ENCODE data around the gene RELN. TPM values are rescaled to one million over a fixed set of nuclear protein-coding genes. Genes with fewer than 3 reads are reported as not detected.

RELN gene
- total RNA-seq, 4 donors from 2014 or later, result 2.2 to 8.6 (median 3.5) TPM

GRCh38 chr7:103855671-103856070, 133.8 kb downstream of the RELN start:
- Histone ChIP-seq H3K4me1 (no peaks in the 10 kb centered on the region), H3K9me3 (no peaks in the 10 kb centered on the region), H3K27ac (no peak overlapping the region), H3K4me3 (no peak overlapping the region), H3K27me3 (no peaks in the 10 kb centered on the region), H3K36me3 (no peaks in the 10 kb centered on the region)
- ATAC-seq, result no peak
- no peak for TF ChIP-seq POLR2AphosphoS5 (IDR thresholded peaks at IDR 0.05)
- no peak for TF ChIP-seq EP300 (IDR thresholded peaks at IDR 0.05)
- TF ChIP-seq POLR2A (IDR thresholded peaks at IDR 0.05), result no peak
- TF ChIP-seq CTCF (IDR thresholded peaks at IDR 0.05), result no peak

- TF ChIP-seq CTCF (IDR thresholded peaks at IDR 0.05), result no peak
- TF ChIP-seq POLR2A (IDR thresholded peaks at IDR 0.05), result no peak
- TF ChIP-seq EP300 (IDR thresholded peaks at IDR 0.05), result no peak
- TF ChIP-seq POLR2AphosphoS5 (IDR thresholded peaks at IDR 0.05), result no peak
- 75 to 83% methylated on average over 3 of the region's 3 CpGs for WGBS, 2 donors (ENCODE audit: low coverage in 1 of 2)
- H3K36me3 ChIP-seq, result no peaks in the 10 kb centered on the region
- H3K27me3 ChIP-seq, result no peaks in the 10 kb centered on the region
- ATAC-seq, result no peak
- H3K27ac ChIP-seq, result no peak overlapping the region
- H3K4me1 ChIP-seq, result no peaks in the 10 kb centered on the region
- no peaks in the 10 kb centered on the region for H3K9me3 ChIP-seq
- no peak overlapping the region for H3K4me3 ChIP-seq
Observed at GRCh38 chr7:103854611-103855010, 134.8 kb downstream of the RELN start.

GRCh38 chr7:103851357-103851756, 138.1 kb downstream of the RELN start:
- H3K9me3 ChIP-seq, result peaks cover 0 to under 1% (median 0%) of the 10 kb centered on the region in 3 donors
- 46 to 56% methylated on average over 4 of the region's 4 CpGs for WGBS, 2 donors (ENCODE audit: low coverage in 1 of 2)
- H3K27ac ChIP-seq, result no peak overlapping the region
- H3K36me3 ChIP-seq, result no peaks in the 10 kb centered on the region
- no peaks in the 10 kb centered on the region for H3K4me1 ChIP-seq
- no peak for ATAC-seq
- no peaks in the 10 kb centered on the region for H3K27me3 ChIP-seq
- H3K4me3 ChIP-seq, result no peak overlapping the region
- TF ChIP-seq POLR2A (IDR thresholded peaks at IDR 0.05) (no peak), CTCF (IDR thresholded peaks at IDR 0.05) (no peak), EP300 (IDR thresholded peaks at IDR 0.05) (no peak)

GRCh38 chr7:103843689-103844480, 145.6 kb downstream of the RELN start:
- TF ChIP-seq CTCF (IDR thresholded peaks at IDR 0.05), result no peak
- no peak for TF ChIP-seq POLR2A (IDR thresholded peaks at IDR 0.05)
- no peak for TF ChIP-seq EP300 (IDR thresholded peaks at IDR 0.05)
- no peak for TF ChIP-seq POLR2AphosphoS5 (IDR thresholded peaks at IDR 0.05)
- Histone ChIP-seq H3K27me3 (no peaks in the 10 kb centered on the region), H3K4me3 (no peak overlapping the region), H3K36me3 (no peaks in the 10 kb centered on the region), H3K4me1 (no peaks in the 10 kb centered on the region), H3K27ac (no peak overlapping the region), H3K9me3 (peaks cover 0 to 6% (median 0%) of the 10 kb centered on the region in 3 donors)
- no peak for ATAC-seq
- WGBS, 2 donors (ENCODE audit: low coverage in 1 of 2), result 14 to 20% methylated on average over 1 to 2 of the region's 2 CpGs

GRCh38 chr7:103833401-103833800, 156.1 kb downstream of the RELN start:
- Histone ChIP-seq H3K27me3 (no peaks in the 10 kb centered on the region), H3K27ac (no peak overlapping the region), H3K36me3 (no peaks in the 10 kb centered on the region), H3K4me3 (no peak overlapping the region), H3K4me1 (no peaks in the 10 kb centered on the region), H3K9me3 (no peaks in the 10 kb centered on the region)
- WGBS, 2 donors (ENCODE audit: low coverage in 1 of 2), result 82 to 87% methylated on average over 3 of the region's 3 CpGs
- ATAC-seq, result no peak
- TF ChIP-seq EP300 (IDR thresholded peaks at IDR 0.05) (no peak), CTCF (IDR thresholded peaks at IDR 0.05) (no peak), POLR2AphosphoS5 (IDR thresholded peaks at IDR 0.05) (no peak)

All from gastroesophageal sphincter (tissue), 4 donors.